C4-2B (cell line): ENCODE measurements around the gene KAT14.

ENCODE experiments used
- ZFX ChIP-seq: fragments of 450-650 bp; IDR thresholded peaks from 2 replicates; pipeline ENCODE4 v1.6.1; 2017
- TF ChIP-seq, protein P1 (sequence below): fragments of 450-650 bp; conservative IDR thresholded peaks from 2 replicates; pipeline ENCODE4 v1.5.1; 2017; ENCODE audit warnings: mild to moderate bottlenecking

DNA sequence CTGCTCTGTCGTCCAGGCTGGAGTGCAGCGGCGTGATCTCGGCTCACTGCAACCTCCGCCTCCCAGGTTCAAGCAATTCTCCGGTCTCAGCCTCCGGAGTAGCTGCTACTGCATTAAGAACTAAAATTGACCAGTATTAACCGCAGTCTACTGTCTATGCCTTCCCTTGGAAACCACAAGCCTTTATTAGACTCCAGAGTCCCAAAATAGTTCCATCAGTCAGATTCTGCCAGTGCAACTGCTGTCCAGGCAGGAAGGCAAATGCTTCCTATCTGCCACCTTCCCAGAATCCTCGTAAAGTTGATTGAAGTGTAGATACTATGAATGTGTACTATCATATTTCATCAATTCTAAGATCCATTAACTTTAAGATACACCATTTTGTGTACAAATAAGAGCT, 16.7 kb downstream of the KAT14 start:
- TF ChIP-seq, protein P1, sequence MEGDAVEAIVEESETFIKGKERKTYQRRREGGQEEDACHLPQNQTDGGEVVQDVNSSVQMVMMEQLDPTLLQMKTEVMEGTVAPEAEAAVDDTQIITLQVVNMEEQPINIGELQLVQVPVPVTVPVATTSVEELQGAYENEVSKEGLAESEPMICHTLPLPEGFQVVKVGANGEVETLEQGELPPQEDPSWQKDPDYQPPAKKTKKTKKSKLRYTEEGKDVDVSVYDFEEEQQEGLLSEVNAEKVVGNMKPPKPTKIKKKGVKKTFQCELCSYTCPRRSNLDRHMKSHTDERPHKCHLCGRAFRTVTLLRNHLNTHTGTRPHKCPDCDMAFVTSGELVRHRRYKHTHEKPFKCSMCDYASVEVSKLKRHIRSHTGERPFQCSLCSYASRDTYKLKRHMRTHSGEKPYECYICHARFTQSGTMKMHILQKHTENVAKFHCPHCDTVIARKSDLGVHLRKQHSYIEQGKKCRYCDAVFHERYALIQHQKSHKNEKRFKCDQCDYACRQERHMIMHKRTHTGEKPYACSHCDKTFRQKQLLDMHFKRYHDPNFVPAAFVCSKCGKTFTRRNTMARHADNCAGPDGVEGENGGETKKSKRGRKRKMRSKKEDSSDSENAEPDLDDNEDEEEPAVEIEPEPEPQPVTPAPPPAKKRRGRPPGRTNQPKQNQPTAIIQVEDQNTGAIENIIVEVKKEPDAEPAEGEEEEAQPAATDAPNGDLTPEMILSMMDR = no peak
- no peak for TF ChIP-seq ZFX
